Nephron (organoid): ENCODE measurements around the gene CELF5.

Experiments
- H3K27ac Mint-ChIP-seq, 3 experiments: 2 replicates each; pipeline ENCODE4 v1.8.0; 2020; ENCODE audit warnings: mixed read lengths in 3 of 3, mild to moderate bottlenecking in 2 of 3, moderate library complexity in 1 of 3
- H3K27me3 Mint-ChIP-seq: 2 replicates; pipeline ENCODE4 v1.8.0; 2021; ENCODE audit warnings: low read depth, mild to moderate bottlenecking, moderate library complexity, mixed read lengths
- H3K36me3 Mint-ChIP-seq: 2 replicates; pipeline ENCODE4 v1.8.0; 2020; ENCODE audit warnings: low read depth, mixed read lengths
- H3K4me1 Mint-ChIP-seq: 2 replicates; pipeline ENCODE4 v1.8.0; 2020; ENCODE audit warnings: mixed read lengths
- H3K4me3 Mint-ChIP-seq, 3 experiments: 2 replicates each; pipeline ENCODE4 v1.8.0; 2020; ENCODE audit warnings: mild to moderate bottlenecking in 3 of 3, mixed read lengths in 3 of 3, moderate library complexity in 2 of 3
- H3K9me3 Mint-ChIP-seq: 2 replicates; pipeline ENCODE4 v1.8.0; 2020; ENCODE audit warnings: mixed read lengths
- TF ChIP-seq, protein P1 (sequence below), 3 experiments: fragments of 200-600 bp; sonication (generic); IDR thresholded peaks; one replicate each; pipeline ENCODE4 v1.5.0; 2021; ENCODE audit warnings: antibody characterized with exemption in 3 of 3; ENCODE audit not compliant: unreplicated experiment in 3 of 3

Gene CELF5

DNA sequence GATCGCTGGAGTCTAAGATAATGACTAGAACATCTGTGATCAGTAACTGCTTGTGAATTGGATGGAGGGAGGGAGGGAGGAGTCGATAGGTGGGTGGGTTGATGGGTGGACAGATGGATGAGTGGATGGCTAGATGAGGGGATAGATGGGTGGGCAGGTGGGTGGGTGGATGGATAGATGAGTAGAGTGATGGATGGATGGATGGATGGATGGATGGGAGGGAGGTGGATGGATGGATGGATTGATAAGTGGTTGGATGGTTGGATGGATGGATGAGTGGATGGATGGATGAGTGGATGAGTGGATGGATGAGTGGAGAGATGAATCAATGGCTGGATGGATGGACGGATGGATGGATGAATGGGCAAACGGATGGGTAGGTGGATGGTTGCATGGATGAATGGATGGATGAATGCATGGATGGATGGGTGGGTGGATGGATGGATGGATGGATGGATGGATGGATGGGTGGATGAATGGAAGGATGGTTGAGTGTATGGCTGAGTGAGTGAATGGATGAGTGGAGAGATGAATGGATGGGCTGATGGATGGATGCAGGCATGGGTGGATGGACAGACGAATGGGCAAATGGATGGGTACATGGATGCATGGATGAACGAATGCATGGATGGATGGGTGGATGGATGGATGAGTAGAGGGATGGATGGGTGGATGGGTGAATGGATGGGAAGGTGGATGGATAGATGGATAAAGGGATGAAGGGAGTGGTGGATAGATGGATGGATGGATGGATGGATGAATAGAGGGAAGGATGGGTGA is 97.9 kb downstream of the CELF5 start:
- TF ChIP-seq, protein P1, sequence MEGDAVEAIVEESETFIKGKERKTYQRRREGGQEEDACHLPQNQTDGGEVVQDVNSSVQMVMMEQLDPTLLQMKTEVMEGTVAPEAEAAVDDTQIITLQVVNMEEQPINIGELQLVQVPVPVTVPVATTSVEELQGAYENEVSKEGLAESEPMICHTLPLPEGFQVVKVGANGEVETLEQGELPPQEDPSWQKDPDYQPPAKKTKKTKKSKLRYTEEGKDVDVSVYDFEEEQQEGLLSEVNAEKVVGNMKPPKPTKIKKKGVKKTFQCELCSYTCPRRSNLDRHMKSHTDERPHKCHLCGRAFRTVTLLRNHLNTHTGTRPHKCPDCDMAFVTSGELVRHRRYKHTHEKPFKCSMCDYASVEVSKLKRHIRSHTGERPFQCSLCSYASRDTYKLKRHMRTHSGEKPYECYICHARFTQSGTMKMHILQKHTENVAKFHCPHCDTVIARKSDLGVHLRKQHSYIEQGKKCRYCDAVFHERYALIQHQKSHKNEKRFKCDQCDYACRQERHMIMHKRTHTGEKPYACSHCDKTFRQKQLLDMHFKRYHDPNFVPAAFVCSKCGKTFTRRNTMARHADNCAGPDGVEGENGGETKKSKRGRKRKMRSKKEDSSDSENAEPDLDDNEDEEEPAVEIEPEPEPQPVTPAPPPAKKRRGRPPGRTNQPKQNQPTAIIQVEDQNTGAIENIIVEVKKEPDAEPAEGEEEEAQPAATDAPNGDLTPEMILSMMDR (IDR thresholded peaks at IDR 0.05; ENCODE audit: unreplicated experiment in 3 of 3), result no peak
- Mint-ChIP-seq H3K4me1 (no peaks in the 10 kb centered on the region), H3K9me3 (peaks cover 3% of the 10 kb centered on the region), H3K36me3 (no peaks in the 10 kb centered on the region), H3K4me3 (no peak overlapping the region), H3K27me3 (peaks cover 53% of the 10 kb centered on the region), H3K27ac (no peak overlapping the region)

DNA sequence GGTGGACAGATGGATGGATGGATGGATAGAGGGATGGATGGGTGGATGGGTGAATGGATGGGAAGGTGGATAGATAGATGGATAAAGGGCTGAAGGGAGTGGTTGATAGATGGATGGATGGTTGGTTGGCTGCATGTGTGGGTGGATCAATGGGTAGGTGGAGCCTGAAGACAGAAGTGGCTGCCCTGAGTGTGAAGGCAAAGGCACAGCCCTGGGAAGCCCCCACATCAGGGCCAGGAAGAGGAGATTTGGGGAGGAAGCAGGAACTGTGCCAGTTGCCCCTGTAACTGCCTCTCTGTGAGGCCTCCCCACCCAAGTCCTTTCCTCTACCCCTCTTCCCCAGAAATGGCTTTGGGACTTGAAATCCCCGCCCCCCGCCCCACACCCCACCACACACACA is 98.6 kb downstream of the CELF5 start:
- TF ChIP-seq, protein P1 (IDR thresholded peaks at IDR 0.05; ENCODE audit: unreplicated experiment in 3 of 3), result no peak
- H3K27ac Mint-ChIP-seq, result no peak overlapping the region
- H3K4me3 Mint-ChIP-seq, result no peak overlapping the region
- no peaks in the 10 kb centered on the region for H3K4me1 Mint-ChIP-seq
- H3K9me3 Mint-ChIP-seq, result peaks cover 3% of the 10 kb centered on the region
- H3K36me3 Mint-ChIP-seq, result no peaks in the 10 kb centered on the region
- peaks cover 48% of the 10 kb centered on the region for H3K27me3 Mint-ChIP-seq

- no peak overlapping the region for H3K27ac Mint-ChIP-seq
- no peaks in the 10 kb centered on the region for H3K4me1 Mint-ChIP-seq
- H3K36me3 Mint-ChIP-seq, result no peaks in the 10 kb centered on the region
Measured at GRCh38 chr19:3323658-3324057, 99.2 kb downstream of the CELF5 start.

DNA sequence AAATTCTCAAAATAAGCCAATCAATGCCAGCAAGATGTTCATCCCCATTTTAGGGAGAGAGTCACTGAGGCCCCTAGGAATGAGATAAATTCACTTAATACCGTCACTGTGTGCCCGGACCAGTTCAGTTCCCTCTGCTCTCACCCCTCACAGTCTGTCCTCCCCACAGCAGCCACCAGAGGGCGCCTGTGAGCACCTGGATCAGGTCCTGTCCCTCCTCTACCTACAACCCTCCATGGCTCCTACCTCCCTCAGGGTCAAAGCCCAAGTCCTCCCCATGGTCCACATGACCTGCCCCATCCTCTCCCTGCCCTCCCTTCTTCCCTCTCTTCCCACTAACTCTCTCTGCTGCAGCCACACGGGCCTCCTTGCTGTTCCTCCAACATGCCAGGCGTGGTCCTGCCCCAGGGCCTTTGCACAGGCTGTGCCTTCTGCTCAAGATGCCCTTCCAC is 100.0 kb downstream of the CELF5 start:
- TF ChIP-seq, protein P1 (IDR thresholded peaks at IDR 0.05; ENCODE audit: unreplicated experiment in 3 of 3), result peak; percentile 46 to 52 (median 47)

More at GRCh38 chr19:3323658-3324057, 99.2 kb downstream of the CELF5 start:
- Mint-ChIP-seq H3K27me3 (peaks cover 42% of the 10 kb centered on the region), H3K4me3 (no peak overlapping the region), H3K9me3 (peaks cover 3% of the 10 kb centered on the region)
- TF ChIP-seq, protein P1 (IDR thresholded peaks at IDR 0.05; ENCODE audit: unreplicated experiment in 3 of 3), result no peak

DNA sequence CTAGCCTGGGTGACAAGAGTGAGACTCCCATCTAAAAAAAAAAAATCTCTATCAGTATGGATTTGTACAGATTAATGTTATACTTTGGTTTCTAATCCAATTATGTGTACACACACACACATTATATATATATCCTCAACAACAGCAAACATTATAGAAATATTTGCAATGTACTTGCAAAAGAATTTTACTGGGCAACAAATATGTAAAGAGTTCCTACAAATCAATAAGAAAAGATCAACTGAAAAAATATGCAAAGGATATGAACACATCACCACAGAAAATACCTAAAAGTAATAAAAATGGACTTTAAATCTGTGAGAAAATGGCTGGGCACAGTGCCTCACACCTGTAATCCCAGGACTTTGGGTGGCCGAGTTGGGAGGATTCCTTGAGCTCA is 101.0 kb downstream of the CELF5 start:
- no peaks in the 10 kb centered on the region for H3K36me3 Mint-ChIP-seq
- H3K4me1 Mint-ChIP-seq, result no peaks in the 10 kb centered on the region
- TF ChIP-seq, protein P1 (IDR thresholded peaks at IDR 0.05; ENCODE audit: unreplicated experiment in 3 of 3), result no peak
- H3K9me3 Mint-ChIP-seq, result peaks cover 3% of the 10 kb centered on the region
- no peak overlapping the region for H3K4me3 Mint-ChIP-seq
- no peak overlapping the region for H3K27ac Mint-ChIP-seq
- H3K27me3 Mint-ChIP-seq, result peaks cover 51% of the 10 kb centered on the region

More for the DNA sequence above, 100.0 kb downstream of the CELF5 start:
- Mint-ChIP-seq H3K4me1 (no peaks in the 10 kb centered on the region), H3K27me3 (peaks cover 41% of the 10 kb centered on the region), H3K36me3 (no peaks in the 10 kb centered on the region), H3K27ac (no peak overlapping the region), H3K9me3 (peaks cover 3% of the 10 kb centered on the region), H3K4me3 (no peak overlapping the region)

DNA sequence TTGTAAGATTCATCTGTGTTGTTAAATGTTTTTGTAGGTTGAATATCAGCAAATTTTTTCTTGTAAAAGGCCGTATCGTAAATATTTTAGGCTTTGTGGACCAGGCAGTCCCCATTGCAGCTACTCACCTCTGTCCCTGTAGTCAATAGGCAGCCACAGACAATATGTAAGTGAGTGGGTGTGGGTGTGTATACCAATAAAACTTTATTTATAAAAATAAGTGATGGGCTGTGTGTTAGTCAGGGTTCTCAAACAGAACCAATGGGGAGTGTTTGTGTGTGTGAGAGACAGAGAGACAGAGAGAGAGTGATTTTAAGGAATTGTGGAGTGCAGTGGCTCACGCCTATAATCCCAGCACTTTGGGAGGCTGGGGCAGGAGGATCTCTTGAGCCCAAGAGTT is 104.3 kb downstream of the CELF5 start:
- Mint-ChIP-seq H3K36me3 (no peaks in the 10 kb centered on the region), H3K4me3 (no peak overlapping the region), H3K4me1 (no peaks in the 10 kb centered on the region), H3K9me3 (no peaks in the 10 kb centered on the region), H3K27ac (no peak overlapping the region), H3K27me3 (peaks cover 58% of the 10 kb centered on the region)
- TF ChIP-seq, protein P1 (IDR thresholded peaks at IDR 0.05; ENCODE audit: unreplicated experiment in 3 of 3), result no peak
